T-cell (primary cell): ENCODE data around the gene ZBTB40. TPM values are rescaled to one million over a fixed set of nuclear protein-coding genes. Genes with fewer than 3 reads are reported as not detected.

Source experiments
- ATAC-seq, 4 experiments: fragments of 200-7000 bp in 3 of 4; fragments of 150-1000 bp in 1 of 4; cut with Tn5 transposase; replicated peaks in 1 of 4; 1 replicate in 3 of 4; 2 replicates in 1 of 4; pipeline ENCODE4 v1.10.0; 2021; ENCODE audit warnings: moderate library complexity in 3 of 4, mild to moderate bottlenecking in 2 of 4, moderate number of reproducible peaks in 1 of 4
- CTCF ChIA-PET, 2 donors: fragments of 300-600 bp; sonication (Branson Sonifier 250); formaldehyde crosslinking; loops; one replicate each; lab custom pipeline; 2022; ENCODE audit warnings: antibody characterized with exemption in 2 of 2; lab: Charles Lee
- POLR2A ChIA-PET, 2 donors: fragments of 300-600 bp; sonication (Branson Sonifier 250); formaldehyde crosslinking; loops; one replicate each; lab custom pipeline; 2022; ENCODE audit warnings: antibody characterized with exemption in 2 of 2; lab: Charles Lee
- DNase-seq, 35 experiments: peaks; one replicate each; pipeline versions ENCODE4 v3.0.0 to v3.0.0-alpha.2; 2013 to 2023
- H3K27ac ChIP-seq: one replicate; pipeline ENCODE4 v1.5.1; 2013; ENCODE audit warnings: low read length
- H3K27me3 ChIP-seq, 2 experiments: replicated peaks in 1 of 2; 1 replicate in 1 of 2; 2 replicates in 1 of 2; pipeline versions ENCODE4 v1.6.1 to v1.7.0; 2013; ENCODE audit warnings: low read length in 1 of 2, mixed read lengths in 1 of 2; ENCODE audit not compliant: control insufficient read depth in 2 of 2, insufficient read depth in 2 of 2; ENCODE audit errors: extremely low read depth in 1 of 2
- H3K36me3 ChIP-seq, 2 donors: 1 replicate in 1 of 2; 2 replicates in 1 of 2; pipeline versions ENCODE4 v1.6.1 to v1.7.0; 2013; ENCODE audit warnings: low read length in 1 of 2; ENCODE audit not compliant: control insufficient read depth in 2 of 2, insufficient read depth in 1 of 2; ENCODE audit errors: extremely low read depth in 1 of 2
- H3K4me1 ChIP-seq, 2 experiments: 1 replicate in 1 of 2; 2 replicates in 1 of 2; pipeline versions ENCODE4 v1.6.1 to v1.7.0; 2013; ENCODE audit warnings: low read length in 2 of 2, mixed read lengths in 1 of 2; ENCODE audit not compliant: insufficient read depth in 2 of 2, control insufficient read depth in 1 of 2; ENCODE audit errors: extremely low read depth in 1 of 2
- H3K4me3 ChIP-seq, 2 donors: 1 replicate in 1 of 2; 2 replicates in 1 of 2; pipeline versions ENCODE4 v1.5.1 to v1.7.0; 2013; ENCODE audit warnings: mild to moderate bottlenecking in 2 of 2, low read length in 1 of 2, moderate library complexity in 1 of 2; ENCODE audit not compliant: control insufficient read depth in 1 of 2; ENCODE audit errors: extremely low read depth in 1 of 2
- H3K9me3 ChIP-seq: 2 replicates; pipeline ENCODE4 v1.7.0; 2013
- H3K27ac Mint-ChIP-seq, 2 donors: one replicate each; pipeline ENCODE4 v1.8.0; 2020 to 2021; ENCODE audit warnings: mild to moderate bottlenecking in 2 of 2, mixed read lengths in 2 of 2
- H3K27me3 Mint-ChIP-seq, 2 donors: one replicate each; pipeline ENCODE4 v1.8.0; 2021 to 2022; ENCODE audit warnings: mixed read lengths in 2 of 2
- H3K36me3 Mint-ChIP-seq: one replicate; pipeline ENCODE4 v1.8.0; 2021; ENCODE audit warnings: mixed read lengths
- H3K4me1 Mint-ChIP-seq, 3 donors: one replicate each; pipeline ENCODE4 v1.8.0; 2020 to 2022; ENCODE audit warnings: mixed read lengths in 3 of 3, mild to moderate bottlenecking in 1 of 3
- H3K4me3 Mint-ChIP-seq, 3 donors: one replicate each; pipeline ENCODE4 v1.8.0; 2020 to 2022; ENCODE audit warnings: mild to moderate bottlenecking in 3 of 3, mixed read lengths in 3 of 3, moderate library complexity in 3 of 3
- H3K9me3 Mint-ChIP-seq, 3 donors: one replicate each; pipeline ENCODE4 v1.8.0; 2020 to 2022; ENCODE audit warnings: mixed read lengths in 3 of 3
- WGBS: methylation state at CpG from one replicate; pipeline ENCODE4 v1.1.5; 2013; ENCODE audit warnings: missing lambda C conversion rate; ENCODE audit not compliant: insufficient coverage; 5-methylcytosine and 5-hydroxymethylcytosine counted together
- total RNA-seq, 35 experiments: library from RNA in 6 of 35; stranded (reverse) in 6 of 35; fragments of 120-200 nt in 1 of 35; gene quantifications; one replicate each; pipeline versions ENCODE4 v1.2.1 to v1.2.4 and lab custom pipeline; 2013 to 2026

Gene ZBTB40, protein sequence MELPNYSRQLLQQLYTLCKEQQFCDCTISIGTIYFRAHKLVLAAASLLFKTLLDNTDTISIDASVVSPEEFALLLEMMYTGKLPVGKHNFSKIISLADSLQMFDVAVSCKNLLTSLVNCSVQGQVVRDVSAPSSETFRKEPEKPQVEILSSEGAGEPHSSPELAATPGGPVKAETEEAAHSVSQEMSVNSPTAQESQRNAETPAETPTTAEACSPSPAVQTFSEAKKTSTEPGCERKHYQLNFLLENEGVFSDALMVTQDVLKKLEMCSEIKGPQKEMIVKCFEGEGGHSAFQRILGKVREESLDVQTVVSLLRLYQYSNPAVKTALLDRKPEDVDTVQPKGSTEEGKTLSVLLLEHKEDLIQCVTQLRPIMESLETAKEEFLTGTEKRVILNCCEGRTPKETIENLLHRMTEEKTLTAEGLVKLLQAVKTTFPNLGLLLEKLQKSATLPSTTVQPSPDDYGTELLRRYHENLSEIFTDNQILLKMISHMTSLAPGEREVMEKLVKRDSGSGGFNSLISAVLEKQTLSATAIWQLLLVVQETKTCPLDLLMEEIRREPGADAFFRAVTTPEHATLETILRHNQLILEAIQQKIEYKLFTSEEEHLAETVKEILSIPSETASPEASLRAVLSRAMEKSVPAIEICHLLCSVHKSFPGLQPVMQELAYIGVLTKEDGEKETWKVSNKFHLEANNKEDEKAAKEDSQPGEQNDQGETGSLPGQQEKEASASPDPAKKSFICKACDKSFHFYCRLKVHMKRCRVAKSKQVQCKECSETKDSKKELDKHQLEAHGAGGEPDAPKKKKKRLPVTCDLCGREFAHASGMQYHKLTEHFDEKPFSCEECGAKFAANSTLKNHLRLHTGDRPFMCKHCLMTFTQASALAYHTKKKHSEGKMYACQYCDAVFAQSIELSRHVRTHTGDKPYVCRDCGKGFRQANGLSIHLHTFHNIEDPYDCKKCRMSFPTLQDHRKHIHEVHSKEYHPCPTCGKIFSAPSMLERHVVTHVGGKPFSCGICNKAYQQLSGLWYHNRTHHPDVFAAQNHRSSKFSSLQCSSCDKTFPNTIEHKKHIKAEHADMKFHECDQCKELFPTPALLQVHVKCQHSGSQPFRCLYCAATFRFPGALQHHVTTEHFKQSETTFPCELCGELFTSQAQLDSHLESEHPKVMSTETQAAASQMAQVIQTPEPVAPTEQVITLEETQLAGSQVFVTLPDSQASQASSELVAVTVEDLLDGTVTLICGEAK
- 10 to 100 TPM; 42.6 to 62.9 (median 54.1) TPM for total RNA-seq
- total RNA-seq (2013): 30.8 TPM
- total RNA-seq (lab: John Stamatoyannopoulos, UW): 93.1 to 322 (median 148) reads per million in 29 experiments

DNA sequence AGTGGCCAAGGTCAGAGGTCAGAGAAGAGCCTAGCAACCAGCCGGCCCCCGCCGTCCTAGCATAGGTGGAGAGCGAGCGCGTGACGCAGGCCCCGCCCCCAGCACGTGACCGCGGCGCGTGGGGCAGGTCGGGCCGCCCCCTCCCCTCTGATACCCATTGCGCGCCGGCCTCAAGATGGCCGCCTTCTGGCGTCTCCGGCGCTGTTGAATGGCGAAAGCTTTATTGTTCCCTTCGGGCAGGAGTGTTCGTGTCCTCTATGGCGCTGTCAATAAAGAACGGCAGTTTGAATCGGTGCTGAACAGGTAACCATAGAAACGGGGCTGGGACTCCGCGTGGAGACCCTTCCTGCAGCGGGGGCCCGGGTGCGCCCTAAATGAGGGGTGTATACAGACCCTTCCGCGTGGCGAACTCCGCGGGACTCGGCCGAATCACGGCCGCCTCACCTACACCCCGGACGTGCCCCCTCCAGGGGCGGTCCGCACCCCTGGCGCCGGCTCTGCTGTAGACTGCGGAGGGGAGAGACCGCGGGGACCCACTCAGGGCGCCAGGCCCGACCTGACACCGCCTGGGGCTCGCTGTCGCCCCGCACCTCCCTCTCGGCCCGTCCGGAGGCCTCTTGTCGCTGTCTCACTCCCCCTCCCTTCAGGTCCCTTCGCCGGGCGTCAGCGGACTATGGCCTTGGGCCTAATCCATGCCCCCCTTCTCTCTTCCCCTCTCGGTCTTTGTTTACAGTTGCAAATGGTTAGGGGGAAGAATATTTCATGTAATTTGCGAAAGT, at the start of gene ZBTB40:
TSS of gene ZBTB40 (plus strand) at position 150 of the 779 bp plus-strand sequence. CDS start 38,098 bp downstream, outside the sequence.
- Histone ChIP-seq H3K9me3 (no peaks in the 10 kb centered on the region), H3K36me3 (peaks cover 0 to 3% of the 10 kb centered on the region in 2 donors), H3K4me1 (peaks cover 4 to 18% of the 10 kb centered on the region in 2 experiments), H3K4me3 (peak within 1 kb of the TSS; percentile 74 to 96), H3K27me3 (peaks cover 0 to 4% of the 10 kb centered on the region in 2 experiments), H3K27ac (peak within 1 kb of the TSS; percentile 89)
- peak; percentile 80 to 97 (median 94) for DNase-seq
- ChIA-PET POLR2A (no interaction called here), CTCF (no interaction called here)
- ATAC-seq: peak; percentile 95 to 96 (median 96)
- Mint-ChIP-seq H3K4me1 (peaks cover 41 to 47% (median 45%) of the 10 kb centered on the region in 3 donors), H3K9me3 (no peaks in the 10 kb centered on the region), H3K27ac (peak within 1 kb of the TSS; percentile 93 to 95), H3K27me3 (no peaks in the 10 kb centered on the region), H3K4me3 (peak within 1 kb of the TSS; percentile 89 to 98 (median 93)), H3K36me3 (peaks cover 7% of the 10 kb centered on the region)
- WGBS: under 1% methylated on average over 55 of the region's 68 CpGs

DNA sequence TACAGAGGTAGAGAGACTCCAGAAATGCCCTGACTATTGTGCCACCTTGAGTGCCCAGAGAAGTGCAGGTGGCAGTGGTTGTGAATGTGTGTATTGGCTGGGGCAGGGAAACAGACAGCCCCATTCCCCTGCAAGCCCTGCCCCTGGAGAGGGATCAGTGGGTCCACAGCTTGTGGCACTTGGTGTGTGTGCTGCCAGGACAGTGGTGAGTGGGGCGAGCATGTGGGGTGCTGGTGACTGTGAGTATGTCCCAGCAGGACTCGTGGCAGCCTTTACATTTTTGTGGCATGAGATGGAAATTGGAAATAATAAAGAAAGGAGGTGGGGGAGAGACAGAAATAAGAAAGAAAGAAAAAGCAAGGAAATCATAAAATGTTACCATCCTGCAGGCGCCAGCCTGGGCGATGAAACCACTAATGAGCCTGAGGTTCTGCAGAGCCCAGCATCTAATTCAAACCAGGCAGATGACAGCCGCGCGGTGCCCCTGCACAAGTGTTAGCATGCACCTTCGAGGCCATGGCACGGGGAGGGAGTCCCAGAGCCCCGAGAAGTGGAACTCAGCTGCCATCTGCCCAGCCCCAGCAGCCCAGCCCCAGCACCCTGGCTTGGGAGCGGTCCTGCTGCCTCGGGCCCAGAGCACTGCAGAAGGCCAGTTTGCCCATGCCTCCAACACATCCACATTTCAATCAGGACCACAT, 49.1 kb upstream of the ZBTB40 start:
- Histone ChIP-seq H3K4me3 (no peak overlapping the region), H3K27ac (no peak overlapping the region), H3K4me1 (peaks cover 14% of the 10 kb centered on the region in 2 experiments), H3K27me3 (peaks cover 5 to 51% of the 10 kb centered on the region in 2 experiments), H3K36me3 (no peaks in the 10 kb centered on the region), H3K9me3 (no peaks in the 10 kb centered on the region)
- ChIA-PET POLR2A (no interaction called here), CTCF (interaction anchor here in 1 of 2 donors (0.7 kb wide), 1 partner anchor 8 kb away, joined by 3 read pairs; no protein-coding TSS in a partner anchor)
- H3K27ac Mint-ChIP-seq: no peak overlapping the region
- H3K9me3 Mint-ChIP-seq: no peaks in the 10 kb centered on the region
- 74% methylated on average over 8 of the region's 12 CpGs for WGBS
- DNase-seq (no peak), ATAC-seq (no peak)
- H3K27me3 Mint-ChIP-seq: peaks cover 59 to 68% of the 10 kb centered on the region in 2 donors
- H3K4me3 Mint-ChIP-seq: no peak overlapping the region
- no peaks in the 10 kb centered on the region for H3K36me3 Mint-ChIP-seq
- H3K4me1 Mint-ChIP-seq: peaks cover 21 to 28% (median 21%) of the 10 kb centered on the region in 3 donors

DNA sequence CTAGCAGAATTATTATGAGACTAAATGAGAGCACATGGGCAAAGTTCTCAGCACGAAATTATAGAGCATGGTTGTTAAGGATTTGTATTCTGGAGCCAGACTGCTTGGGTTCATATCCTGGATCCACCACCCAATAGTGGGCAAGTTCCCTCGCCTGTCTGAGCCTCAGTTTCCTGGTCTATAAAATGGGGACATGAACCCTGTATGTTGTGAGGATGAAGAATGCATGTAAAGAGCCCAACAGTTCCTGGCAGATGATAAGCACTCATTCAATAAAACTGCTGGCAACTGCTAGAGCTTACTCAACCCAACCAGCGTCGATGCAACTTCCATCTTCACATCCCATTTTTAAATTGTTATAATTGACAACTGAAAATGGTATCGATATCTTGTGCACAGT, 47.2 kb upstream of the ZBTB40 start:
- ChIA-PET CTCF (no interaction called here), POLR2A (no interaction called here)
- Mint-ChIP-seq H3K27me3 (peaks cover 60 to 61% of the 10 kb centered on the region in 2 donors), H3K4me3 (no peak overlapping the region), H3K36me3 (no peaks in the 10 kb centered on the region), H3K4me1 (peaks cover 1 to 8% (median 1%) of the 10 kb centered on the region in 3 donors), H3K9me3 (no peaks in the 10 kb centered on the region), H3K27ac (no peak overlapping the region)
- H3K9me3 ChIP-seq: no peaks in the 10 kb centered on the region
- no peak overlapping the region for H3K27ac ChIP-seq
- DNase-seq (no peak), ATAC-seq (no peak)
- no peaks in the 10 kb centered on the region for H3K4me1 ChIP-seq
- no peaks in the 10 kb centered on the region for H3K36me3 ChIP-seq
- no CpG with 5 or more reads among the region's 5 CpGs for WGBS
- peaks cover 5 to 51% of the 10 kb centered on the region in 2 experiments for H3K27me3 ChIP-seq
- H3K4me3 ChIP-seq: no peak overlapping the region

DNA sequence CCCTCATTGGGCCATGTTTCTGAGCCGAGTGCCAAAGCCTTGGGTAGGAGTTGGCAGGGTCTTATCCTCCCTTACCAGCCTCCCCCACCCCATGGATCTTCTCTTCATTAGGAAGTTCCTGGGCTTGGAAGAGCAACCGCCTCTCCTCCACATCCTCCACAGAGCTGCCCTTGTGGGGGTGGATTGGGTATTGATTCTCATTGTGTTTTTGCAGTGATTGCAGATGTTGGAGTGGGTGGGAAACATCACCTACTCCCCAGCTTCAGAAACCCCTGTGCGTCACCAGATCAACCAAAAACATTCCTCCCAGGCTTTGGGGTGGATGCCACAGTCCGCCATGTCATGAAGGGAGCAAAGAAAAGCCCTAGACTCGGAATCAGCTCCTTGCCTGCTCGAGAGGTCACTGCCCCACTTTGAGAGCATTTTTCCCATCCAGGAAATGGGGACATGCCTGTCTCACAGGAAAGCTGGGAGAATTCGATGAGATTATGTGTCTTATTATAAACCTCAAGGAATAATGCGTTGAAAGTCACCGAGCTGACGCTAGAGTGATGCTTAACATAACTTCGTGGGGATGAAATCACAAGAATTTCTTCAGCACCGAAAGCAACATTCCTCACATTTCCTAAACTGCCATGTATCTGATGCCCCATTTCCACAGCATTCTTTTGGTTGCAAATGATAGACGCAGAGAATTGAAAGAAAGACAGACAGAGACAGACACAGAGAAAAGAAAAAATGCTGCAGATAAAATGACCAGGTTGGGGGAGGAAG, 44.7 kb upstream of the ZBTB40 start:
- WGBS: 90% methylated on average over 2 of the region's 13 CpGs
- Mint-ChIP-seq H3K36me3 (no peaks in the 10 kb centered on the region), H3K27ac (no peak overlapping the region), H3K4me3 (no peak overlapping the region), H3K4me1 (no peaks in the 10 kb centered on the region), H3K9me3 (no peaks in the 10 kb centered on the region), H3K27me3 (peaks cover 41 to 50% of the 10 kb centered on the region in 2 donors)
- Histone ChIP-seq H3K27ac (no peak overlapping the region), H3K27me3 (peaks cover 5 to 35% of the 10 kb centered on the region in 2 experiments), H3K4me3 (no peak overlapping the region), H3K9me3 (no peaks in the 10 kb centered on the region), H3K36me3 (no peaks in the 10 kb centered on the region), H3K4me1 (no peaks in the 10 kb centered on the region)
- CTCF ChIA-PET: interaction anchor here in 1 of 2 donors (0.6 kb wide), 1 partner anchor 9 kb away, joined by 3 read pairs; no protein-coding TSS in a partner anchor
- POLR2A ChIA-PET: no interaction called here
- ATAC-seq (no peak), DNase-seq (no peak)

DNA sequence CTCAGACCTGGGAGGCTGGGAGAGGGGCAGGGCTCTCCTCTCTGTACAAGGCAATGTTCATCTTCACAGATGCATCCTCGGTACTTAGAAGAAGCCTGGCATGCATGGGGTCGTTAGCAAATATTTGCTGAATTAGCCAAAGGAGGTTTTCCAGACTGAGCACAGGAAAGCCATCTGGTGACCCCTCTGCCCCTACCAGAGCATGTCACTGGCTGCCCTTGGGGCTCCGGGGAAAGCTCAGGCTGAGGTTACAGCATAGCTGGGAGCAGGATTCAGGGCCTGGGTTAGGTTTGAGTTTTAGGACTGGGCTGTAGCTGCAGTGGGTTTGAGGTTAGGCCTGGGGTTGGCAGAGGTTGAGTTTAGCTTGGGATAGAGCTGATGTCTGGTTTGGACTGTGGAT, 43.4 kb upstream of the ZBTB40 start:
- H3K36me3 ChIP-seq: no peaks in the 10 kb centered on the region
- H3K27me3 ChIP-seq: peaks cover 5 to 23% of the 10 kb centered on the region in 2 experiments
- no peak overlapping the region for H3K27ac ChIP-seq
- Mint-ChIP-seq H3K4me1 (no peaks in the 10 kb centered on the region), H3K27ac (no peak overlapping the region), H3K9me3 (no peaks in the 10 kb centered on the region), H3K36me3 (no peaks in the 10 kb centered on the region), H3K4me3 (no peak overlapping the region), H3K27me3 (peaks cover 34 to 44% of the 10 kb centered on the region in 2 donors)
- H3K9me3 ChIP-seq: no peaks in the 10 kb centered on the region
- no peak for ATAC-seq
- no peaks in the 10 kb centered on the region for H3K4me1 ChIP-seq
- CTCF ChIA-PET: no interaction called here
- no peak overlapping the region for H3K4me3 ChIP-seq
- 75% methylated on average over 2 of the region's 3 CpGs for WGBS
- DNase-seq: no peak
- POLR2A ChIA-PET: no interaction called here
